ENCODE results near the gene CCNT2. TPM values are rescaled to one million over a fixed set of nuclear protein-coding genes. Genes with fewer than 3 reads are reported as not detected.

Gene CCNT2
- total and polyA plus RNA-seq, 4 donors = 6.0 to 33.0 (median 14.9) TPM

- DNase-seq (ENCODE audit: low spot score) = peak; percentile 73
- H3K27ac ChIP-seq (ENCODE audit: low read depth in 1 of 2, low read length in 2 of 2) = no peak overlapping the region
- no peaks in the 10 kb centered on the region for H3K9me3 ChIP-seq (ENCODE audit: control insufficient read depth in 4 of 4, low read length in 3 of 4)
- H3K36me3 ChIP-seq (ENCODE audit: control insufficient read depth in 4 of 4, insufficient read depth in 3 of 4, low read depth in 1 of 4, low read length in 3 of 4) = no peaks in the 10 kb centered on the region
- WGBS = 11% methylated on average over 17 of the region's 17 CpGs
- peaks cover 0 to 3% (median 0%) of the 10 kb centered on the region in 4 donors for H3K27me3 ChIP-seq (ENCODE audit: control insufficient read depth in 4 of 4, insufficient read depth in 4 of 4, low read length in 3 of 4)
- no peak overlapping the region for H3K9ac ChIP-seq (ENCODE audit: low read depth in 1 of 2, low read length in 2 of 2)
- no peak overlapping the region for H3K4me3 ChIP-seq (ENCODE audit: low read depth in 1 of 3, low read length in 3 of 3)
- no peak for TF ChIP-seq FOXA1 (IDR thresholded peaks at IDR 0.05)
- no peak for TF ChIP-seq FOXA2 (IDR thresholded peaks at IDR 0.05)
- no peak for TF ChIP-seq NR2F2 (IDR thresholded peaks at IDR 0.05)
- TF ChIP-seq JUND (IDR thresholded peaks at IDR 0.05) = no peak
- TF ChIP-seq, protein P1, sequence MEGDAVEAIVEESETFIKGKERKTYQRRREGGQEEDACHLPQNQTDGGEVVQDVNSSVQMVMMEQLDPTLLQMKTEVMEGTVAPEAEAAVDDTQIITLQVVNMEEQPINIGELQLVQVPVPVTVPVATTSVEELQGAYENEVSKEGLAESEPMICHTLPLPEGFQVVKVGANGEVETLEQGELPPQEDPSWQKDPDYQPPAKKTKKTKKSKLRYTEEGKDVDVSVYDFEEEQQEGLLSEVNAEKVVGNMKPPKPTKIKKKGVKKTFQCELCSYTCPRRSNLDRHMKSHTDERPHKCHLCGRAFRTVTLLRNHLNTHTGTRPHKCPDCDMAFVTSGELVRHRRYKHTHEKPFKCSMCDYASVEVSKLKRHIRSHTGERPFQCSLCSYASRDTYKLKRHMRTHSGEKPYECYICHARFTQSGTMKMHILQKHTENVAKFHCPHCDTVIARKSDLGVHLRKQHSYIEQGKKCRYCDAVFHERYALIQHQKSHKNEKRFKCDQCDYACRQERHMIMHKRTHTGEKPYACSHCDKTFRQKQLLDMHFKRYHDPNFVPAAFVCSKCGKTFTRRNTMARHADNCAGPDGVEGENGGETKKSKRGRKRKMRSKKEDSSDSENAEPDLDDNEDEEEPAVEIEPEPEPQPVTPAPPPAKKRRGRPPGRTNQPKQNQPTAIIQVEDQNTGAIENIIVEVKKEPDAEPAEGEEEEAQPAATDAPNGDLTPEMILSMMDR (IDR thresholded peaks at IDR 0.05; ENCODE audit: low read depth, low read length, missing input control) = peak; percentile 88
- no peak for TF ChIP-seq EGR1 (IDR thresholded peaks at IDR 0.05; ENCODE audit: low read depth in 2 of 2)
- TF ChIP-seq, protein P2, sequence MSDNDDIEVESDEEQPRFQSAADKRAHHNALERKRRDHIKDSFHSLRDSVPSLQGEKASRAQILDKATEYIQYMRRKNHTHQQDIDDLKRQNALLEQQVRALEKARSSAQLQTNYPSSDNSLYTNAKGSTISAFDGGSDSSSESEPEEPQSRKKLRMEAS (IDR thresholded peaks at IDR 0.05) = no peak
- TF ChIP-seq, protein P3, sequence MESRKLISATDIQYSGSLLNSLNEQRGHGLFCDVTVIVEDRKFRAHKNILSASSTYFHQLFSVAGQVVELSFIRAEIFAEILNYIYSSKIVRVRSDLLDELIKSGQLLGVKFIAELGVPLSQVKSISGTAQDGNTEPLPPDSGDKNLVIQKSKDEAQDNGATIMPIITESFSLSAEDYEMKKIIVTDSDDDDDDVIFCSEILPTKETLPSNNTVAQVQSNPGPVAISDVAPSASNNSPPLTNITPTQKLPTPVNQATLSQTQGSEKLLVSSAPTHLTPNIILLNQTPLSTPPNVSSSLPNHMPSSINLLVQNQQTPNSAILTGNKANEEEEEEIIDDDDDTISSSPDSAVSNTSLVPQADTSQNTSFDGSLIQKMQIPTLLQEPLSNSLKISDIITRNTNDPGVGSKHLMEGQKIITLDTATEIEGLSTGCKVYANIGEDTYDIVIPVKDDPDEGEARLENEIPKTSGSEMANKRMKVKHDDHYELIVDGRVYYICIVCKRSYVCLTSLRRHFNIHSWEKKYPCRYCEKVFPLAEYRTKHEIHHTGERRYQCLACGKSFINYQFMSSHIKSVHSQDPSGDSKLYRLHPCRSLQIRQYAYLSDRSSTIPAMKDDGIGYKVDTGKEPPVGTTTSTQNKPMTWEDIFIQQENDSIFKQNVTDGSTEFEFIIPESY (IDR thresholded peaks at IDR 0.05) = no peak
- peak; percentile 98 to 99 for TF ChIP-seq RAD21 (IDR thresholded peaks at IDR 0.05)
- no peak for TF ChIP-seq TAF1 (conservative IDR thresholded peaks at IDR 0.05)
- TF ChIP-seq GABPA (IDR thresholded peaks at IDR 0.05 in 1 of 2, conservative IDR thresholded peaks at IDR 0.05 in 1 of 2) = no peak
- TF ChIP-seq, protein P4, sequence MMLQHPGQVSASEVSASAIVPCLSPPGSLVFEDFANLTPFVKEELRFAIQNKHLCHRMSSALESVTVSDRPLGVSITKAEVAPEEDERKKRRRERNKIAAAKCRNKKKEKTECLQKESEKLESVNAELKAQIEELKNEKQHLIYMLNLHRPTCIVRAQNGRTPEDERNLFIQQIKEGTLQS (IDR thresholded peaks at IDR 0.05) = no peak
- no peak for TF ChIP-seq HNF4G (IDR thresholded peaks at IDR 0.05)
- no peak for TF ChIP-seq HNF4A (conservative IDR thresholded peaks at IDR 0.05)
- TF ChIP-seq, protein P5, sequence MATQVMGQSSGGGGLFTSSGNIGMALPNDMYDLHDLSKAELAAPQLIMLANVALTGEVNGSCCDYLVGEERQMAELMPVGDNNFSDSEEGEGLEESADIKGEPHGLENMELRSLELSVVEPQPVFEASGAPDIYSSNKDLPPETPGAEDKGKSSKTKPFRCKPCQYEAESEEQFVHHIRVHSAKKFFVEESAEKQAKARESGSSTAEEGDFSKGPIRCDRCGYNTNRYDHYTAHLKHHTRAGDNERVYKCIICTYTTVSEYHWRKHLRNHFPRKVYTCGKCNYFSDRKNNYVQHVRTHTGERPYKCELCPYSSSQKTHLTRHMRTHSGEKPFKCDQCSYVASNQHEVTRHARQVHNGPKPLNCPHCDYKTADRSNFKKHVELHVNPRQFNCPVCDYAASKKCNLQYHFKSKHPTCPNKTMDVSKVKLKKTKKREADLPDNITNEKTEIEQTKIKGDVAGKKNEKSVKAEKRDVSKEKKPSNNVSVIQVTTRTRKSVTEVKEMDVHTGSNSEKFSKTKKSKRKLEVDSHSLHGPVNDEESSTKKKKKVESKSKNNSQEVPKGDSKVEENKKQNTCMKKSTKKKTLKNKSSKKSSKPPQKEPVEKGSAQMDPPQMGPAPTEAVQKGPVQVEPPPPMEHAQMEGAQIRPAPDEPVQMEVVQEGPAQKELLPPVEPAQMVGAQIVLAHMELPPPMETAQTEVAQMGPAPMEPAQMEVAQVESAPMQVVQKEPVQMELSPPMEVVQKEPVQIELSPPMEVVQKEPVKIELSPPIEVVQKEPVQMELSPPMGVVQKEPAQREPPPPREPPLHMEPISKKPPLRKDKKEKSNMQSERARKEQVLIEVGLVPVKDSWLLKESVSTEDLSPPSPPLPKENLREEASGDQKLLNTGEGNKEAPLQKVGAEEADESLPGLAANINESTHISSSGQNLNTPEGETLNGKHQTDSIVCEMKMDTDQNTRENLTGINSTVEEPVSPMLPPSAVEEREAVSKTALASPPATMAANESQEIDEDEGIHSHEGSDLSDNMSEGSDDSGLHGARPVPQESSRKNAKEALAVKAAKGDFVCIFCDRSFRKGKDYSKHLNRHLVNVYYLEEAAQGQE (IDR thresholded peaks at IDR 0.05) = no peak
- no peak for TF ChIP-seq YY1 (IDR thresholded peaks at IDR 0.05)
- peaks cover 0 to 6% (median 0%) of the 10 kb centered on the region in 4 donors for H3K4me1 ChIP-seq (ENCODE audit: control insufficient read depth in 4 of 4, insufficient read depth in 4 of 4, low read length in 3 of 4)
Observed at GRCh38 chr2:135004005-135004746, 85.6 kb downstream of the CCNT2 start.

All from liver (tissue), 9 donors.